Lower lobe of right lung (tissue), 2 donors: ENCODE data around the gene NR2F1-AS1. TPM values are rescaled to one million over a fixed set of nuclear protein-coding genes. Genes with fewer than 3 reads are reported as not detected.

Experiments
- ATAC-seq, 2 donors: fragments of 200-7000 bp; cut with Tn5 transposase; one replicate each; pipeline ENCODE4 v1.9.1; 2020 to 2022; ENCODE audit warnings: mild to moderate bottlenecking in 2 of 2, moderate library complexity in 2 of 2
- DNase-seq: peaks from one replicate; pipeline ENCODE4 v3.0.0-alpha.2; 2020
- H3K27ac ChIP-seq: fragments of 200-600 bp; one replicate; pipeline ENCODE4 v1.8.0; 2022
- H3K27me3 ChIP-seq: fragments of 200-600 bp; one replicate; pipeline ENCODE4 v1.8.0; 2022; ENCODE audit warnings: low read depth
- H3K36me3 ChIP-seq: fragments of 200-600 bp; one replicate; pipeline ENCODE4 v1.8.0; 2022; ENCODE audit warnings: mild to moderate bottlenecking
- H3K4me1 ChIP-seq: fragments of 200-600 bp; one replicate; pipeline ENCODE4 v1.8.0; 2022
- H3K4me3 ChIP-seq: fragments of 200-600 bp; one replicate; pipeline ENCODE4 v1.8.0; 2022; ENCODE audit warnings: mild to moderate bottlenecking
- H3K9me3 ChIP-seq: fragments of 200-600 bp; one replicate; pipeline ENCODE4 v1.8.0; 2022
- CTCF ChIP-seq: fragments of 200-600 bp; IDR thresholded peaks from one replicate; pipeline ENCODE4 v1.8.0; 2022; ENCODE audit warnings: antibody characterized with exemption, mild to moderate bottlenecking
- intact Hi-C: fragments of 100-400 bp; cut with DNase I; formaldehyde crosslinking; loops from one replicate; pipeline ENCODE4 v1.11.0; 2022
- total RNA-seq: library from RNA; stranded (reverse); fragmentation: NEBNext Ultra II Directional; extraction: Animal tissue kit (Norgen Biotek cat#: 25700); gene quantifications from one replicate; pipeline ENCODE4 v1.2.1, GENCODE V29; 2021
- donor health status: DM: no; HTN: yes; CAD: no; lungs with severe emphysema.

The NR2F1-AS1 gene
- total RNA-seq, 1 donor from 2014 or later, result 11.1 TPM

- TF ChIP-seq CTCF, result no peak
- DNase-seq (no peak), ATAC-seq (no peak)
- Histone ChIP-seq H3K9me3 (no peaks in the 10 kb centered on the region), H3K4me3 (no peak overlapping the region), H3K4me1 (peaks cover 50% of the 10 kb centered on the region), H3K36me3 (no peaks in the 10 kb centered on the region), H3K27me3 (peaks cover 92% of the 10 kb centered on the region), H3K27ac (peak overlapping the region; percentile 2)
- intact Hi-C loops, result no loop called here
These were observed 5.3 kb downstream of the NR2F1-AS1 start for GRCh38 chr5:93575461-93576414.

GRCh38 chr5:93574491-93575305 lies 6.3 kb downstream of the NR2F1-AS1 start:
- intact Hi-C loops, result no loop called here
- Histone ChIP-seq H3K4me1 (peaks cover 44% of the 10 kb centered on the region), H3K27ac (no peak overlapping the region), H3K36me3 (no peaks in the 10 kb centered on the region), H3K9me3 (no peaks in the 10 kb centered on the region), H3K4me3 (no peak overlapping the region), H3K27me3 (peaks cover 93% of the 10 kb centered on the region)
- TF ChIP-seq CTCF, result no peak
- ATAC-seq, result no peak
- DNase-seq, result no peak

GRCh38 chr5:93573354-93574351 lies 7.4 kb downstream of the NR2F1-AS1 start:
- intact Hi-C loops, result no loop called here
- no peak for TF ChIP-seq CTCF

GRCh38 chr5:93572608-93573353 lies 8.2 kb downstream of the NR2F1-AS1 start:
- Histone ChIP-seq H3K9me3 (no peaks in the 10 kb centered on the region), H3K27me3 (peaks cover 83% of the 10 kb centered on the region), H3K4me3 (peak overlapping the region; percentile 11), H3K36me3 (no peaks in the 10 kb centered on the region), H3K4me1 (peaks cover 33% of the 10 kb centered on the region), H3K27ac (no peak overlapping the region)
- no peak for TF ChIP-seq CTCF
- DNase-seq (no peak), ATAC-seq (peak; percentile 14 to 41)
- intact Hi-C loops, result no loop called here

More at GRCh38 chr5:93573354-93574351, 7.4 kb downstream of the NR2F1-AS1 start:
- Histone ChIP-seq H3K27ac (no peak overlapping the region), H3K36me3 (no peaks in the 10 kb centered on the region), H3K4me3 (no peak overlapping the region), H3K4me1 (peaks cover 34% of the 10 kb centered on the region), H3K27me3 (peaks cover 92% of the 10 kb centered on the region), H3K9me3 (no peaks in the 10 kb centered on the region)
- DNase-seq, result no peak
- ATAC-seq, result no peak
